ENCODE results near the gene SEPTIN12.

The SEPTIN12 gene

DNA sequence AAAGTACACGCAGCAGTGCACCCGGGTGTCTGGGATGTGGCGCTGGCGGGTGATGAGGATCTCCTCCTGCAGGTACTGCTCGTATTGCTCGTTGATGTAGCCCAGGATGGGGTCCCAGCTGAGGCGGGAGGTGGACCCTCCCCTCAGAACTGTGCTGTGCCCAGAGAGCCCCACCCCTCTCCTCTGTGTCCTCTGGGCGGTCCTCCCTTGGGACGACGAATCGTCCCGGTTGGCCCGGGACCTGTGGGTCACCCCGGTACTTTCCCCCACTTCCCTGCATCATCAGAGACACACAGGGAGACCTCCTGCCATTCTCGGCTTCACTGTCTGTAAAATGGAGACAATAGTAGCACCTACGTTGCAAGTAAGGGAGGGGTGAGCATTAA, 4.2 kb downstream of the SEPTIN12 start:
- TF ChIP-seq, protein P1, sequence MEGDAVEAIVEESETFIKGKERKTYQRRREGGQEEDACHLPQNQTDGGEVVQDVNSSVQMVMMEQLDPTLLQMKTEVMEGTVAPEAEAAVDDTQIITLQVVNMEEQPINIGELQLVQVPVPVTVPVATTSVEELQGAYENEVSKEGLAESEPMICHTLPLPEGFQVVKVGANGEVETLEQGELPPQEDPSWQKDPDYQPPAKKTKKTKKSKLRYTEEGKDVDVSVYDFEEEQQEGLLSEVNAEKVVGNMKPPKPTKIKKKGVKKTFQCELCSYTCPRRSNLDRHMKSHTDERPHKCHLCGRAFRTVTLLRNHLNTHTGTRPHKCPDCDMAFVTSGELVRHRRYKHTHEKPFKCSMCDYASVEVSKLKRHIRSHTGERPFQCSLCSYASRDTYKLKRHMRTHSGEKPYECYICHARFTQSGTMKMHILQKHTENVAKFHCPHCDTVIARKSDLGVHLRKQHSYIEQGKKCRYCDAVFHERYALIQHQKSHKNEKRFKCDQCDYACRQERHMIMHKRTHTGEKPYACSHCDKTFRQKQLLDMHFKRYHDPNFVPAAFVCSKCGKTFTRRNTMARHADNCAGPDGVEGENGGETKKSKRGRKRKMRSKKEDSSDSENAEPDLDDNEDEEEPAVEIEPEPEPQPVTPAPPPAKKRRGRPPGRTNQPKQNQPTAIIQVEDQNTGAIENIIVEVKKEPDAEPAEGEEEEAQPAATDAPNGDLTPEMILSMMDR (IDR thresholded peaks at IDR 0.05; ENCODE audit: insufficient read depth, missing control alignments): no peak
- DNase-seq (ENCODE audit: insufficient read length, low spot score) (no peak), FAIRE-seq (no peak)

DNA sequence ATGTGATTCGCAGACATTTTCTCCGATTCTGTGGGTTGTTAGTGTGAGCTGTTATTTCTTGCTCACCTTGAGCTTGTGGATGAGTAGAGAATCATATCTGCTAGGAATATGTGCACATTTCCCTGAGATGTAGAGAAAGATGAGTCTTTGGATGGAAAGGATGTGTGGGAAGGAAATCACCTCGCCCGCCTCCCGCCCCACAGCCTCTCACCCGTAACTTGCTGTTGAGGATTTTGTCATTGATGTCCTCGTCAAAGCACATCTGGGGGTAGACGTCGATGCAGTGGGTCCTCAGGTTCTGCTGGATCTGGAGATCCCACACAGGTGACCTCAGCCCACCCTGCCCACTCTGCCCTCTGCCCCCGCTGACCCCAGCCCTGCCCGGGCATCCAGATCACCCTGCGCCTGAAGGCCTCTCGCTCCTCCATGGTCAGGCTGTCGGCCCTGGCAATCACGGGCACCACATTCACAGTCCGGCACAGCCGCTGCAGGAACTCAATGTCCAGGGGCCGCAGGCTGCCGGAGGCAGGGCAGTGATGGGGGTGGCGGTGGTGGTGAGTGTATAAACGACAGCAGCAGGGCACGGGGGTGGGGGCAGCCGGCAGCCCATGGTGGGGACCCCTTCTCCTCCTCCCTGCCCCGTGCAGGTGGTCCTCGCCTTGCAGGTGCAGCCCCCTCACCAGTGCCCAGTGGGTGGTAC, 4.7 kb downstream of the SEPTIN12 start:
- no peak for DNase-seq (ENCODE audit: insufficient read length, low spot score)
- FAIRE-seq: no peak
- TF ChIP-seq, protein P1 (IDR thresholded peaks at IDR 0.05; ENCODE audit: insufficient read depth, missing control alignments): no peak

DNA sequence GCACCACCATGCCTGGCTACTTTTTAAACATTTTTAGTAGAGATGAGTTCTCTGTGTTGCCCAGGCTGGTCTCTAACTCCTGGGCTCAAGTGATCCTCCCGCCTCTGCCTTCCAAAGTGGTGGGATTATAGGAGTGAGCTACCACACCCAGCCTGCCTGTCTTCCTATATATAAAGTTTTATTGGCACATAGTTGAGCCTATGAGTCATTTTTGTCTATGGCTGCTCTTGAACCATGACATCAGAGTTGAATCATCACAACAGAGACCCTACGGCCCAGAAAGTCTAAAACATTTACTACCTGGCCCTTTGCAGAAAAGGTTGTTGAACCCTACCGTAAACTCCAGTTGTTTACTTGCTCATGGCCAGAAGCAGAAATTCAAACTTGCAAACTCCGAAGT, 7.9 kb downstream of the SEPTIN12 start:
- DNase-seq (ENCODE audit: insufficient read length, low spot score): no peak
- TF ChIP-seq, protein P1 (IDR thresholded peaks at IDR 0.05; ENCODE audit: insufficient read depth, missing control alignments): no peak
- FAIRE-seq: no peak

DNA sequence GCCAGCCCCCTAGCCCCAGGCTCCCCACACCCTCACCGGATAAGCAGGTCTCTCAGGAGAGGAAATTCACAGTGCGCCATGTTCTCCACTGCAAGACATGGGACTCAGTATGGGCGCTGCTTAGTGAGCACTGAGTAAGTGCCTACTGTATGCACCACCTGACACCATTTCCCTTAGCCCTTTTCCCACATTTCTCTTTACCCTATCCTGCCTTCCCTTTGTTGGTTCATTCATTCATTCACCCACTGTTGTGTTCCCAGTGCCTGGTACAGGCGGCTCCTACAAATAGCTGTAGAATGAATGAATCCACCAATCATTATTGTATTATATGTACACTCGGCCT, 10.1 kb downstream of the SEPTIN12 start:
- no peak for FAIRE-seq
- no peak for DNase-seq (ENCODE audit: insufficient read length, low spot score)
- TF ChIP-seq, protein P1 (IDR thresholded peaks at IDR 0.05; ENCODE audit: insufficient read depth, missing control alignments): no peak

DNA sequence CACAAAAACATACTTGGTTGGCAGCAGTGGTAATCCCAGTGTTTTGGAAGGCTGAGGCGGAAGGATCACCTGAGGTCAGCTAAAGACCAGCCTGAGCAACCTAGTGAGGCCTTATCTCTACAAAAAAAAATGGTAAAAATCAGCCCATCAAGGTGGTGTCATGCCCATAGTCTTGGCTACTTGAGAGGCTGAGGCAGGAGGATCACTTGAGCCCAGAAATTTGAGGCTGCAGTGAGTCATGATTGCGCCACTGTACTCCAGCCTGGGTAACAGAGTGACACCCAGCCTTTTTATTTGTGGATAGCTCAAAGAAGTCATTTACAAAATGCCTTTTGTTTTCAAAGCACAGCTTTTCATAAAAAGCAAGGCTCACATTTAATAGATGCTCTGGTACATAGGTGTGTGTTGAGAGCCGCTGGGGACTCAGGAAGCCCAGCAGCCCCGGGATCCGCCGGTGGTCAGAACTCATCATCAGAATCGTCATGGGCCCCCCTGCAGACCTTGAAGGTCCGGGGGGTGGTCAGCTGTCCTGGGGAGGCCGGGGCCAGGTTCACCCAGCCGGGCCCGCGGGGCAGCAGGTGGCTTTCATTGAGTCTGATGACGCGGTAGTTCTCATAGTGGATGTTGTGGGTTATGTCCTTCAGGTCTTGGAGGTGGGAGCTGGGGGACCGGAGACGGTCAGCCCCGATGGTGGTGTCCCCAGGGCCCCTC, 10.7 kb downstream of the SEPTIN12 start:
- DNase-seq (ENCODE audit: insufficient read length, low spot score) (no peak), FAIRE-seq (no peak)
- TF ChIP-seq, protein P1 (IDR thresholded peaks at IDR 0.05; ENCODE audit: insufficient read depth, missing control alignments): no peak

DNA sequence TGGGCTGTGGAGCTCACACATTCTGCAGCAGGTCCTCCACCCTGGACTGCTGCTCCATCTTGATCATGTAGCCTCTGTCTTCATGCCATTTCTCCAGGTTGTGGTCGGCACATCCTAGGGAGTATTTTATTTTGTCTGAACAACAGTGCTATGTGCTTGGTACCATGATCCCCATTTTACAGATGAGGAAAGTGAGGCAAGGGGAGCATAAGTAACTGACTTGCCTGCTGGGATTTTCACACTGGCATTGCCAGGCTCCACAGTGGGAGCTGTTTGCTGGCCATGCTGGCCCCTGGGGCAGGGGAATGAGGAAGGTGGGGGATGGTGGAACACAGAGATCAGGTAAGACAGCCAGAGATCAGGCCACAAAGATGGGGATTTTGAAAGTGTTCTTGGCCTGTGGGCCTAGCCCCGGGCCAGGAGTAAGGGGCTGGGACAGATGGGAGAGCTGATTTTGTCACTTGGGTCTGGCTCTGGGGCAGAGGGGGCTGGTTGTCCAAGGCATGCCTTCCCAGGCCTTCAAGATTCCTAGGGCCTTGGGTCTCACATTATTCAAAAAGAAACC, 11.9 kb downstream of the SEPTIN12 start:
- no peak for FAIRE-seq

More for the DNA sequence above, 11.9 kb downstream of the SEPTIN12 start:
- TF ChIP-seq, protein P1 (IDR thresholded peaks at IDR 0.05; ENCODE audit: insufficient read depth, missing control alignments): no peak
- DNase-seq (ENCODE audit: insufficient read length, low spot score): no peak

Data from D721Med (cell line).